KOPT-K1 (cell line): ENCODE results near the gene TTC5.
"Not testable (repeated sequence)": the region's sequence is repeated elsewhere in the genome, so short reads cannot be mapped to it uniquely, and the experiment has no call there.

ENCODE experiments used
- H3K27ac ChIP-seq: fragments of 200-600 bp; sonication (generic); 2 replicates; pipeline ENCODE4 v1.5.1; 2016; ENCODE audit warnings: antibody characterized with exemption, mild to moderate bottlenecking, low read depth, low read length; ENCODE audit not compliant: poor library complexity, severe bottlenecking
- H3K36me3 ChIP-seq: fragments of 200-600 bp; sonication (generic); 2 replicates; pipeline ENCODE4 v1.5.1; 2017; ENCODE audit warnings: antibody characterized with exemption, mild to moderate bottlenecking, low read length, moderate library complexity; ENCODE audit not compliant: insufficient read depth
- H3K9me3 ChIP-seq: fragments of 200-600 bp; sonication (generic); 2 replicates; pipeline ENCODE4 v1.5.1; 2017; ENCODE audit warnings: antibody characterized with exemption, low read length, mild to moderate bottlenecking; ENCODE audit not compliant: insufficient read depth, poor library complexity, severe bottlenecking

Gene TTC5

GRCh38 chr14:20264361-20264760 lies 41.4 kb downstream of the TTC5 start:
- H3K9me3 ChIP-seq, H3K27ac ChIP-seq, H3K36me3 ChIP-seq: not testable (repeated sequence)

- no peaks in the 10 kb centered on the region for H3K9me3 ChIP-seq
- no peak overlapping the region for H3K27ac ChIP-seq
- no peaks in the 10 kb centered on the region for H3K36me3 ChIP-seq
These were observed 43.1 kb downstream of the TTC5 start for GRCh38 chr14:20262642-20263128.

DNA sequence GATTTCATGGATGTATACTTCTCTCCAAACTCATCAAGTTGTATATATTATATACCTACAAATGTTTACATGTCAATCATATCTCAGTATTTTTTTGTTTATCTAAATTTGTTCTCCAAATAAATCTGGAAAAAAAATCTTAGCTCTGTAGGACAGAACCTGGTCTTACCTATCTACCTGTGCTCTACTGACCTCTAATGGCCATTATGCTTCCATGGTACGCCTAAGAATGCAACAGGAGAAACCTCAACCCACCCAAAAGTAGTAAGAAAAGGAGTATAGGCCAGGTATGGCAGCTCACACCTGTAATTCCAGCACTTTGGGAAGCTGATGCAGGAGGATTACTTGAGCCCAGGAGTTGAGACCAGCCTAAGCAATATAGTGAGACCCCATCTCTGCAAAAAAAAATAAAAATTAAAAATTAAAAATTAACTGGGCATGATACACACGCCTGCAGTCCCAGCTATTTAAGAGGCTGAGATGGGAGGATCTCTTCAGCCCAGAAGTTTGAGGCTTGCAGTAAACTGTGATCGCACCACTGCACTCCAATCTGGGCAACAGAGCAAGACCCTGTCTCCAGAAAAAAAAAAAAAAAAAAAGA lies 58.0 kb downstream of the TTC5 start:
- H3K36me3 ChIP-seq: no peaks in the 10 kb centered on the region
- peaks cover 2% of the 10 kb centered on the region for H3K9me3 ChIP-seq
- no peak overlapping the region for H3K27ac ChIP-seq
